HG03097 (cell line): ENCODE data around the gene GCN1.

ENCODE experiments used
- ATAC-seq: cut with Tn5 transposase; IDR thresholded peaks from one replicate; pipeline ENCODE4 v1.9.1; 2021; ENCODE audit not compliant: unreplicated experiment, low FRiP score

GCN1 gene

DNA sequence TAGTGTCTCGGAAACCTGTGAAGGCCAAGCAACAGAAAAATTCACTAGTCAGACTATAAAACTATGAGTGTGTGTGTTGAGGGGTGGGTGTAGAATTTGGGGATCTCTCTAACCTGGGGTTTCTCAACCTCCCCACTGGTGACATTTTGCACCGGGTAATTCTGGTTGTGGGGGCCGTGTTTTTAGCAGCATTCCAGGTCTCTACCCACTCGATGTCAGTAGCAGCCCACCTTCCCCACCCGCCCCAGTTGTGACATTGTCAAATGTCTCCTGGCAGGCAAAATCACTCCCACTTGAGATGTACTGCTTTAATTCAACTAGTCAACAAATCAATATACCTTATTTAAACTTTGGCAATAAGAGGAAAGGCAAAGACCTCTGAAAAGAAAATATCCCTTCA is 4.1 kb downstream of the GCN1 start:
- ATAC-seq: no peak

DNA sequence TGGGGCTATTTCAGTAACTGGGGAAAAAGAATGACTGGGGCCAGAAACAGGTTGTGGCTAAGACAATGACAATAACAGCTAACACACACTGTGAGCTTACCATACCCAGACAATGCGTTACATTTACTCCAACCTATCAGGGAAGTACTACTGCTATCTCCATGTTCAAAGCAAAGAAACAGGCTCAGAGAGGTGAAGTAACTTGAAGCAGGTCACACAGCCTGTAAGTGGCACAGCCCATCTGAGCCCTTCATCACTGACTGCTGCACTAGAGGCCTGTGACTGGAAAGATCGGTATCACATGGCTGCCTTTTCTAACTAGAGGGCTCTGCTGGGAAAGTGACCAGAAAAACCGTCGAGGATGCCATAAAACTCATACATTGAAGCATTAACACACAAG is 7.9 kb downstream of the GCN1 start:
- no peak for ATAC-seq

GRCh38 chr12:120183211-120183631 is 11.3 kb downstream of the GCN1 start:
- ATAC-seq: no peak

DNA sequence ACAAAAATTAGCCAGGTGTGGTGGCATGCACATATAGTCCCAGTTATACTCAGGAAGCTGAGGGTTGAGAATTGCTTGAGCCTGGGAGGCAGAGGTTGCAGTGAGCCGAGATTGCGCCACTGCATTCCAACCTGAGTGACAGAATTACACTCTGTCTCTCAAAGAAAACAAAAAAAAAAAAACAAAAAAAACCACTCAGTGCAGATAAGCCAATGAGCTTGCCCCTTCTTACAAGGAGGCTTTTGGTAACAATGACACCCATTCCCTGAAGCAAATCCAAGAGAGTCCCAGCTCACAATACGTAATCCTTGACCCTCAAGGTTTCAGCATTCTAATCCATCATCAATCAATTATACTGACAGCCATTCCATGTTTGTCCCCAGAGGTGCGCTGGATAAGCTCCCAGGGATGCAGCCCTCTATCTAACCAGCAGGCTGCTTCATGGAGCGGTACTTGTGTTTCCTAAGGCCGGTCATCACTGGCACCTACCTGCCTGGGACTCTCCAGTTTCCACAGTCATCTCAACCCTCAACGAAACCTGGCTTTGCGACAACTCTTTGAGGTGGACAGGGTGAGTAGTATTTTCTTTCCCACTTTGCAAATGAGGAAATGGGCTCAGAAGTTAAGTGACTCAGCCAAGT is 12.4 kb downstream of the GCN1 start:
- no peak for ATAC-seq

GRCh38 chr12:120180975-120181374 is 13.5 kb downstream of the GCN1 start:
- ATAC-seq: no peak

GRCh38 chr12:120175537-120175936 is 19.0 kb downstream of the GCN1 start:
- no peak for ATAC-seq

- no peak for ATAC-seq
These were observed 19.5 kb downstream of the GCN1 start for GRCh38 chr12:120175062-120175461.

DNA sequence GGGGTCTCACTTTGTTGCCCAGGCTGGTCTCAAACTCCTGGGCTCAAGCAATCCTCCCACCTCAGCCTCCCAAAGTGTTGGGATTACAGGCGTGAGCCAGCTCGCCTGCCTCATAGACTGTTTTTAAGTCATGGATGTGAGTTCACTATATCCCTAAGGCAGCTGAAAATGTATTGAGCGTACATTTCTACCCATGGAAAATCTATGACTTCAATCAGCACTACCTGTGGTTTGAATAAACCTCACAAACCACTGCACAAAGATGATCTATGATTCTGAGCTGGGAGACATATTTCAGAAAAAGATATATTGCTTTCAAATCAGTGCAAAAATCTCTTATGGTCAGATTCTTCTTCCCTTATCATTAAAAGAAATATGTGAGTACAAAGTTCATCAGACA is 22.5 kb downstream of the GCN1 start:
- no peak for ATAC-seq

DNA sequence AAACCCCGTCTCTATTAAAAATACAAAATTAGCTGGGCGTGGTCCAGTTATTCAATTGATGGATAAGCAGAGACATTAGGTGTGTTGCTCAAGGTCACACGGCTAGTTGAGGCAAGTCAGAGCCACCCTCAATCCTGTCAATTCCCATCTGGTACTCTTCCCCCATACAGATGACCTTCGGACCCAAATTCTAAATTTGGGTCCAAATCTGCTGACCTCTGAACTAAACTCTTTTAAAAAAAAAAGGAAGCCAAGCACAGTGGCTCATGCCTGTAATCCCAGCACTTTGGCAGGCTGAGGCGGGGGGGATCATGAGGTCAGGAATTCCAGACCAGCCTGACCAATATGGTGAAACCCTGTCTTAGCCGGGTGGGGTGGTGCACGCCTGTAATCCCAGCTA is 23.9 kb downstream of the GCN1 start:
- ATAC-seq: no peak

GRCh38 chr12:120169946-120170345 is 24.6 kb downstream of the GCN1 start:
- ATAC-seq: no peak

DNA sequence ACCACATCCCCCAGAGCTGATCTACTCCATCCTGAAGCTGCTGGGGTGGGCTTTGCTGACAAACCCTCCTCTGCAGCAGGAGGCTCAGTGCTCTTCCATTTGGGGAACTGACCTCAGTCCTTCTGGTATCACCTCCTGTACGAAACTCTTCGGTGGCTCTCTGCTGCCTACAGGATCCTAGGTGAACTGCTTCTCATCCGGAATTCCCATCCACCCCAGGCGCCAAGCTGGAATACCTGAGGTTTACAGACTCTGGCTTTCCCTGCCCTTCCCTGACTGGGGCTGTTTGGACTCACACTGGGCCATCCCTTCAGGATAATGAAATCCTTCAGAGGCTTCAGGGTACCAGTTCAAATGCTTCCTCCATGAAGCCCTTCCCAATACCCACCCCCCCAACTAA is 26.2 kb downstream of the GCN1 start:
- ATAC-seq: no peak

DNA sequence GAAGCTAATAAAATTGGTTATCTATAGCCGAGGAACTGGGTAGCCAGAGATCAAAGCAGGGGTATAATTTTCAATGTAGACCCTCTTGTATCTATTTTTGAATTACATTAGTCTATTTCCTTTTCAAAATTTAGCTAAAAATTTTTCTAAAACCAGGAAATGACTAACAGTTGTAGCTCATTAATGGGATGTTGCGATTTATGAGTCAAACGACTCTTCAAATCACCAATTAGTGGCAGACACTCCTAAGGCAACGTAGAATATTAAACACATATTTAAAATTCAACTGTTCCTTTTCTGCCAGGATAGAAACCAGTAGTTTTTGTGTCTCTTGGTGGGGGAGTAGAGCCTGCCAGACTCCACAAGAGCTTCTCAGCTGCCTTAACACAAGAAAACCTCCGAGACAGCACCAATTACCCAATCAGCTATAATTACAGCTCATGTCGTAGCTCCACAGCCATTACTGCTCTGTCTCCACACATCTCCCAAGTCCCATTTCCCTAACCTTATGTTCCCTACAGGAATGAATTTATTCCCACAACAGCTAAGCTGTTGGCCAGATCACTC is 26.9 kb downstream of the GCN1 start:
- ATAC-seq: no peak

DNA sequence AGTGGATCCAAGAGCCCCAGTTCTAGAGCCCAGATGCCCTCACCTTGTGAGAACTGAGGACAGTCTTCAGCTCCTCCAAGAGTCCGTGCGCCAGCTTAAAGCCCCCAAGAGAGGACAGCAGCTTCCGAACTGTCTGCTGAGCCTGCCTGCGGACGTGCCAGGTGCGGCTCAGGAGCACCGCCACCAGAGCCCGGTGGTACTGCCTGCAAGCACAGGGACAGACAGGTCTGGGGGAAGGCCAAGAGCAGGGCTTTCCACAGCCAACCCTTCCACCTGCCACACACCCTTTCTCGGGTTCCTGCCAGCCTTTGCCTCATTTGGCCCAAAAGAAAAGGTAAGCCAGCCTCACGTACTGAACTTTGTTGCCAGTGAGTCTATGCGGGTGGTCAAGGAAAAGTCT is 30.2 kb downstream of the GCN1 start:
- ATAC-seq: no peak

DNA sequence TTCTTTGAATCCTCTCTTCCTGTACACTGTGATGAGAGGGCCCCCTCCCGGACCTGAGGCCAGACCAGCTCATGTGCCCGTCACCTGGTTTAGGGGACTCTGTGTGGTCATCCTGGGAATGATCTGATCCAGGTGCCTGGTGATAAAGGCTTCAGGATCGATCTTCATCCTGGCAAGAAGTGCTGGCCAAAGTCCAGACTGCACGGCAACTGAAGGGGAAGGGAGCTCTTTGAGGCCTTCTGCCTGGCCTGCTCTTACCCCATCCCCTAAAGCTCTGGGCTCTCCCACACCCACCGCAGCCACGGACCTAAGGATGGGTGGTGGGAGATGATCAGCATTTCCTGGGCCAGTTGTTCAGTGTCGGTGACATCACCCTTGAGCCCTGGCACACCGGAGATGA is 31.8 kb downstream of the GCN1 start:
- no peak for ATAC-seq

- ATAC-seq: no peak
These were observed 32.7 kb downstream of the GCN1 start for GRCh38 chr12:120161852-120162251.

DNA sequence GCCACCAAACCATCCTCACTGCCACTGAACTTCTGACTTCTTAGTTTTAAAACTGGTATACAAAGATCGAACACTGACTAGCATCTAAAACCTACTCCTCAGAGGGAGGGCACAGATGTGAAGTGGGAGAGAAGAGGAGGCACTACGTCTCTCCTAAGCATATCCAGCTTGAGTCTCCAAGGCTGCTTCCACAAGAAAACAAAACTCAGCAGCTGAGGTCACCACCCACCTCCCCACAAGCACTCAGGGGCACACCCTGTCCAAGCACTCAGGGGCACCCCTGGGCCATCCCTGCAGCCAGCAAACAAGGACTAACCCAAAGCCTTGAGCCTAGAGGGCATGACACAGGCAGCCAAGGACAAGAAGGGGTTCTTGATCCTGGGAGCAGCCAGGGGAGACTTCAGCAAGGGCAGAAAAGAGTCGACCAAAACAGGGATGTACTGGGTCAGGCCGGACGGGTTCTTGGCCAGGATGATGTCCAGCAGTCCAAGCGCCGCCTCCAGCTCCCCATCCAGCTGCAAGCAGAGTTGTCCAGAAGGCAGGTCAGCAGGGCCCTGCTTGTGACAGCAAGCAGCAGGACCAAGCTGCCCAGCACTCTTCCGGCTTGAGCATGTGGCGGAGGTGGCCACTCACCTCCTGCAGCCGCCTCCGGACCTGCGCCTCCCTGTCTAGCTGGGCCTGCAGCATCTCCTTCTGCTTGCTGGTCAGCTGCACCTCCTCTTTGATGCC is 34.8 kb downstream of the GCN1 start:
- ATAC-seq: no peak

- no peak for ATAC-seq
These were observed 36.2 kb downstream of the GCN1 start for GRCh38 chr12:120158351-120158750.

- ATAC-seq: no peak
These were observed 36.8 kb downstream of the GCN1 start for GRCh38 chr12:120157678-120158077.

DNA sequence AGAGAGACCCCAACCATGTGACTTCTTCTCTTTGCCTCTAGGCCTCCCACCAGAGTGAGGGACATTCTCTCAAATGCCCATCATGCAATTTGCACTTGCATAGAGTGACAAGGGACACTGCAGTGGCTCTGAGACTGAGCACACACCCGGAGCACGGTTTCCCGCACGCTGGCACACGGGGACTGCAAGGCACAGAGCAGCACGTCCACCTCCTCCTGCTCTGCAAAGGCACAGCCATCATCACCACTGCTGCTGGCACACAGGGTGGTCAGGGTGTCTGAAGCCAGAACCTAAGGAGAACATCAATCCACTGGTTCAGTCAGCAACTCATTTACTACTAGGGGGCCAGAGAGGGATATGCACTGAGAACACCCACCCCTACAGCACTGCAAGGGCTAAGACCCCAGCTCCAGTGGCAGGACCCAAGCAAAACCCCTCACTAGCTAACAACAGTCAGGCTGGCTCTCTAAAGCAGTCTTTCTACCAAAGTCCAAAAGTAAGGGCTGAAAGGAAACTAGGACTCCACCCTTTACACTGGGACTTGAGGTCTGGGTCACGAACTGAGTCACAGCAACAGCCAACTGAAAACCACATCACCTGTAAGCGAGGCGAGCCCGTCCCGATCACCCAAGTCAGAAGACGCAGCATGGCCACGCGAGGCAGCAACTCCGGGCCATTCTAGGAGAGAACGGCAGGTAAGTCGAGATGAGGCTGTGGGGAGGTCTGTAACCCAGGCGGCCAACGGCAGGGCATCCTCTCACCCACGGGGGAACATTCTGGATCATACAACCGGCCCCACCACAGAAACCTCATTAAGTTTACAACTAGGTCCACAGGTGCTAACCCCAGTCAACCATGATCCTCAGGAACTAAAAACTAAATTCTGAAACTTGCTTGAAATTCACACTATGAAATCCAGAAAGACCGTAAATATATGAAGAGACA is 37.9 kb downstream of the GCN1 start:
- no peak for ATAC-seq

DNA sequence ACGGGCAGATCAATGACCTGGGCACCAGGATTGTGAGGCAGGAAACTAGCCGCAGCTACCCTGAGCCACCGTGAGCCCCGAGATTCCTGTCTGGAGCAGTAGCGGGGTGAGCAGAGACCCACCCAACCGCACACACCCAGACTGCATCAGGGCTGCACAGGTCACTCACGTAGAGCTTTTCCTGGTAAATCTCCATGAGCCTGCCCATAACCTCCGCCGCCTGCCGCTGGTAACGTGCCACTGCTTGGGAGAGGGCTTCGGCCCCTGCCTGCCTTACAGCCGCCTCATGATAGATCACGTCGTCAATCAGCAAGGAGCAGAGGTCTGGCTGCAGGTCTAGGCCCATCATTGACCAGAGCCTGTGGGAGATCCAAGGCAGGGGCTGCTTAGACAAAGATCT is 39.4 kb downstream of the GCN1 start:
- no peak for ATAC-seq

DNA sequence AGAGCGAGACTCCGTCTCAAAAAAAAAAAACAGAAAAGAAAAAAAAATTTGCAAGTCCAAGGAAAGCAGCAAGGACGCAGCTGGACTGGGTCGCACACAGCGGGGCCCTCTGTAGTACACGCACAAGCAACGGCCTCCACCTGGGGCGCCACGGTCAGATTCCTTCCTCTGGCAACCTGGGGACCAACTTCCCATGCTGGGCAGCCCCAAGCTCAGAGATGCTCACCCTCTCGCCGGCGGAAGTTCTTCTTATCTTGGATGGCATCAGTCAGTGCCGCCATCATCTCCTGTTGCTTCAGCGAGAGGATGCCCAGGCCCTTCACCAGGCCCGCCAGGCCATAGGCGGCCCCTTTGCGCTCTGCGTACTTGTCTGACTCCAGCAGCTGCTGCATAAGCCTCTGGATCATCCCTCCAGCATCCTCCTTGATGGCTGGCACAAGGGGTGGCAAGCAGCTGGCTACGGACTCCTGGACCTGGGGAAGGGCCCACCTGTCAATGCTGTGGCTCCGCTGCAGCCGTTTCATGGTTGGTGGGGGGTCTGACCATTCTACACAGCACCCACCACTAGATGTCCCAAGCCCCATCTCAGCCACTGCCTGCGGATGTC is 43.5 kb downstream of the GCN1 start:
- ATAC-seq: no peak
